Sigmoid colon (tissue), 7 donors: ENCODE results near the gene ESM1. TPM values are rescaled to one million over a fixed set of nuclear protein-coding genes. Genes with fewer than 3 reads are reported as not detected.

Experiments
- DNase-seq: peaks from one replicate; pipeline ENCODE4 v3.0.0-alpha.2; 2019
- H3K27ac ChIP-seq, 4 donors: fragments of 200-600 bp; sonication (generic); one replicate each; pipeline ENCODE4 v1.5.1; 2016 to 2019; ENCODE audit warnings: mild to moderate bottlenecking in 1 of 4
- H3K27me3 ChIP-seq, 3 donors: fragments of 200-600 bp; sonication (generic); one replicate each; pipeline ENCODE4 v1.5.1; 2019; ENCODE audit warnings: mild to moderate bottlenecking in 1 of 3
- H3K36me3 ChIP-seq, 4 donors: fragments of 200-600 bp; sonication (generic); one replicate each; pipeline ENCODE4 v1.5.1; 2016 to 2019
- H3K4me1 ChIP-seq, 4 donors: fragments of 200-600 bp; sonication (generic); one replicate each; pipeline ENCODE4 v1.5.1; 2017 to 2019
- H3K4me3 ChIP-seq, 4 donors: fragments of 200-600 bp; sonication (generic); one replicate each; pipeline ENCODE4 v1.5.1; 2017 to 2019; ENCODE audit warnings: mild to moderate bottlenecking in 2 of 4, moderate library complexity in 1 of 4
- H3K9me3 ChIP-seq, 4 donors: fragments of 200-600 bp in 3 of 4; sonication (generic) in 3 of 4; one replicate each; pipeline versions ENCODE4 v1.5.1 to v1.6.1; 2013 to 2019
- CTCF ChIP-seq, 4 experiments: fragments of 450-650 bp in 3 of 4; fragments of 200-600 bp in 1 of 4; IDR thresholded peaks; one replicate each; pipeline ENCODE4 v1.5.1; 2016 to 2019; ENCODE audit warnings: antibody characterized with exemption in 4 of 4, mild to moderate bottlenecking in 3 of 4, moderate library complexity in 2 of 4
- EP300 ChIP-seq, 4 donors: sonication (generic); formaldehyde crosslinking; IDR thresholded peaks; one replicate each; pipeline ENCODE4 v1.6.1; 2017; ENCODE audit warnings: antibody characterized with exemption in 4 of 4
- POLR2A ChIP-seq, 2 donors: fragments of 450-650 bp; IDR thresholded peaks; one replicate each; pipeline ENCODE4 v1.6.1; 2016; ENCODE audit warnings: antibody characterized with exemption in 2 of 2, mild to moderate bottlenecking in 2 of 2, moderate library complexity in 2 of 2
- POLR2AphosphoS5 ChIP-seq, 4 donors: sonication (generic); formaldehyde crosslinking; IDR thresholded peaks; one replicate each; pipeline ENCODE4 v1.6.1; 2017; ENCODE audit warnings: antibody characterized with exemption in 4 of 4
- WGBS, 2 donors: extraction: QIAGEN DNeasy Blood & Tissue Kit; methylation state at CpG; one replicate each; pipeline ENCODE4 v1.1.7; 2013; 5-methylcytosine and 5-hydroxymethylcytosine counted together
- intact Hi-C: fragments of 100-400 bp; cut with DNase I; formaldehyde crosslinking; loops from one replicate; pipeline ENCODE4 v1.15.1; 2023
- polyA plus RNA-seq, 3 donors: library from polyadenylated mRNA; stranded (reverse); fragments of 200-250 nt; gene quantifications; one replicate each; pipeline ENCODE4 v1.2.3, GENCODE V29; 2013
- total RNA-seq, 4 donors: library from RNA; depleted of rRNA; stranded (reverse); fragments of >200 nt; gene quantifications; one replicate each; pipeline ENCODE4 v1.1.0, GENCODE V29; 2016
- donor health status: healthy with polysubstance abuse.
- donor health status: Bipolar disorder and iron deficiency.
- donor health status: healthy.

ESM1 gene
- total and polyA plus RNA-seq, 7 donors = 0.26 TPM; not detected in 6

GRCh38 chr5:54956922-54957321 lies 28.5 kb downstream of the ESM1 start:
- DNase-seq = no peak
- Histone ChIP-seq H3K36me3 (no peaks in the 10 kb centered on the region), H3K9me3 (no peaks in the 10 kb centered on the region), H3K27me3 (no peaks in the 10 kb centered on the region), H3K4me3 (no peak overlapping the region), H3K4me1 (no peaks in the 10 kb centered on the region), H3K27ac (no peak overlapping the region)
- intact Hi-C loops = no loop called here
- TF ChIP-seq EP300 (IDR thresholded peaks at IDR 0.05) (no peak), POLR2AphosphoS5 (IDR thresholded peaks at IDR 0.05) (no peak), CTCF (IDR thresholded peaks at IDR 0.05) (no peak)

GRCh38 chr5:54947187-54947586 lies 38.2 kb downstream of the ESM1 start:
- no peaks in the 10 kb centered on the region for H3K4me1 ChIP-seq
- no peaks in the 10 kb centered on the region for H3K9me3 ChIP-seq
- no peak overlapping the region for H3K27ac ChIP-seq
- intact Hi-C loops = no loop called here
- TF ChIP-seq EP300 (IDR thresholded peaks at IDR 0.05) = no peak
- TF ChIP-seq POLR2A (IDR thresholded peaks at IDR 0.05) = no peak
- TF ChIP-seq CTCF (IDR thresholded peaks at IDR 0.05) = no peak
- no peak for TF ChIP-seq POLR2AphosphoS5 (IDR thresholded peaks at IDR 0.05)
- H3K36me3 ChIP-seq = no peaks in the 10 kb centered on the region
- 65 to 70% methylated on average over 1 of the region's 1 CpG for WGBS, 2 donors
- no peaks in the 10 kb centered on the region for H3K27me3 ChIP-seq
- DNase-seq = no peak
- no peak overlapping the region for H3K4me3 ChIP-seq

GRCh38 chr5:54946306-54946819 lies 39.0 kb downstream of the ESM1 start:
- WGBS, 2 donors = 61 to 72% methylated on average over 3 of the region's 3 CpGs
- no peak overlapping the region for H3K4me3 ChIP-seq
- DNase-seq = no peak
- no peaks in the 10 kb centered on the region for H3K4me1 ChIP-seq
- H3K36me3 ChIP-seq = no peaks in the 10 kb centered on the region
- H3K9me3 ChIP-seq = no peaks in the 10 kb centered on the region
- intact Hi-C loops = no loop called here
- TF ChIP-seq POLR2A (IDR thresholded peaks at IDR 0.05) (no peak), CTCF (IDR thresholded peaks at IDR 0.05) (no peak), EP300 (IDR thresholded peaks at IDR 0.05) (no peak), POLR2AphosphoS5 (IDR thresholded peaks at IDR 0.05) (no peak)
- no peak overlapping the region for H3K27ac ChIP-seq
- H3K27me3 ChIP-seq = no peaks in the 10 kb centered on the region

- intact Hi-C loops = no loop called here
- no peak for DNase-seq
- Histone ChIP-seq H3K4me1 (no peaks in the 10 kb centered on the region), H3K9me3 (no peaks in the 10 kb centered on the region), H3K27ac (no peak overlapping the region), H3K36me3 (no peaks in the 10 kb centered on the region), H3K4me3 (no peak overlapping the region), H3K27me3 (no peaks in the 10 kb centered on the region)
- 70 to 78% methylated on average over 7 of the region's 7 CpGs for WGBS, 2 donors
- TF ChIP-seq EP300 (IDR thresholded peaks at IDR 0.05) (no peak), CTCF (IDR thresholded peaks at IDR 0.05) (peak in 3 of 4 experiments; percentile 21 to 36 (median 28))
Observed at GRCh38 chr5:54944364-54944763, 41.0 kb downstream of the ESM1 start.

GRCh38 chr5:54942064-54942778 lies 43.2 kb downstream of the ESM1 start:
- WGBS, 2 donors = 57 to 74% methylated on average over 9 of the region's 9 CpGs
- no peaks in the 10 kb centered on the region for H3K4me1 ChIP-seq
- H3K27ac ChIP-seq = no peak overlapping the region
- H3K4me3 ChIP-seq = no peak overlapping the region
- DNase-seq = no peak
- no peaks in the 10 kb centered on the region for H3K9me3 ChIP-seq
- no peaks in the 10 kb centered on the region for H3K27me3 ChIP-seq
- TF ChIP-seq POLR2A (IDR thresholded peaks at IDR 0.05) = no peak
- TF ChIP-seq POLR2AphosphoS5 (IDR thresholded peaks at IDR 0.05) = no peak
- TF ChIP-seq CTCF (IDR thresholded peaks at IDR 0.05) = no peak
- no peak for TF ChIP-seq EP300 (IDR thresholded peaks at IDR 0.05)
- intact Hi-C loops = no loop called here
- H3K36me3 ChIP-seq = no peaks in the 10 kb centered on the region
